DND-41 (cell line): Measurements from ENCODE around the gene UCHL3.

Experiments used
- ATAC-seq: fragments of 200-7000 bp; cut with Tn5 transposase; 3 replicates; pipeline ENCODE4 v1.9.1; 2021; ENCODE audit warnings: low read depth; ENCODE audit not compliant: insufficient read depth
- DNase-seq: peaks from one replicate; pipeline ENCODE4 v3.0.0-alpha.2; 2020
- H2AFZ ChIP-seq: 2 replicates; pipeline ENCODE4 v1.6.0; 2012; ENCODE audit warnings: low read depth, low read length
- H3K27ac ChIP-seq: 2 replicates; pipeline ENCODE4 v1.5.1; 2012; ENCODE audit warnings: low read length, inconsistent platforms
- H3K27me3 ChIP-seq: fragments of 200-600 bp; sonication (generic); 2 replicates; pipeline ENCODE4 v1.6.0; 2012; ENCODE audit warnings: low read length, mild to moderate bottlenecking, inconsistent platforms; ENCODE audit not compliant: insufficient read depth, poor library complexity
- H3K36me3 ChIP-seq: 2 replicates; pipeline ENCODE4 v1.5.1; 2012; ENCODE audit warnings: low read length, inconsistent platforms; ENCODE audit not compliant: insufficient read depth
- H3K4me1 ChIP-seq: 2 replicates; pipeline ENCODE4 v1.5.1; 2012; ENCODE audit warnings: mild to moderate bottlenecking, low read length; ENCODE audit not compliant: insufficient read depth
- H3K4me2 ChIP-seq: 2 replicates; pipeline ENCODE4 v1.6.0; 2012; ENCODE audit warnings: mild to moderate bottlenecking, moderate library complexity, low read length, inconsistent platforms; ENCODE audit not compliant: insufficient read depth
- H3K4me3 ChIP-seq, 2 experiments: fragments of 200-600 bp in 1 of 2; shearing (Covaris generic) in 1 of 2; 2 replicates each; pipeline ENCODE4 v1.5.1; 2012 to 2016; ENCODE audit warnings: inconsistent platforms in 2 of 2, low read length in 2 of 2, mild to moderate bottlenecking in 2 of 2, low read depth in 1 of 2, moderate library complexity in 1 of 2
- H3K79me2 ChIP-seq: 2 replicates; pipeline ENCODE4 v1.6.0; 2012; ENCODE audit warnings: low read length, inconsistent platforms; ENCODE audit not compliant: insufficient read depth
- H3K9ac ChIP-seq: 2 replicates; pipeline ENCODE4 v1.6.0; 2012; ENCODE audit warnings: low read depth, mild to moderate bottlenecking, inconsistent platforms, low read length, moderate library complexity
- H3K9me3 ChIP-seq: 2 replicates; pipeline ENCODE4 v1.5.1; 2012; ENCODE audit warnings: low read length, moderate library complexity, mild to moderate bottlenecking, inconsistent platforms; ENCODE audit not compliant: insufficient read depth, severe bottlenecking
- H4K20me1 ChIP-seq: 2 replicates; pipeline ENCODE4 v1.6.0; 2012; ENCODE audit warnings: low read length; ENCODE audit not compliant: insufficient read depth
- CTCF ChIP-seq: IDR thresholded peaks from 2 replicates; pipeline ENCODE4 v1.5.1; 2012; ENCODE audit warnings: borderline replicate concordance, low read length, moderate library complexity, mild to moderate bottlenecking; ENCODE audit not compliant: poor library complexity, severe bottlenecking; ENCODE audit errors: extremely low read depth
- EZH2 ChIP-seq: IDR thresholded peaks from 3 replicates; pipeline ENCODE4 v1.6.1; 2012; ENCODE audit warnings: borderline replicate concordance, low read depth, mild to moderate bottlenecking, moderate library complexity, low read length, inconsistent platforms; ENCODE audit not compliant: severe bottlenecking

UCHL3 gene

GRCh38 chr13:75635828-75636435 lies 86.3 kb downstream of the UCHL3 start, which contains the start of gene LMO7:
Gene LMO7, plus strand, starts transcription at chr13:75636330. Its CDS starts 328 bp downstream, at chr13:75636658.
- peak within 1 kb of the TSS; percentile 54 for H2AFZ ChIP-seq
- DNase-seq (peak; percentile 47), ATAC-seq (peak; percentile 76)
- no peaks in the 10 kb centered on the region for H3K9me3 ChIP-seq
- no peaks in the 10 kb centered on the region for H3K27me3 ChIP-seq
- peak within 1 kb of the TSS in 1 of 2 experiments; percentile 59; a peak in 2 of 4 replicates for H3K4me3 ChIP-seq
- no peaks in the 10 kb centered on the region for H4K20me1 ChIP-seq
- H3K79me2 ChIP-seq, result no peaks in the 10 kb centered on the region
- peak within 1 kb of the TSS; percentile 45 for H3K9ac ChIP-seq
- peaks cover 14% of the 10 kb centered on the region for H3K4me1 ChIP-seq
- TF ChIP-seq CTCF (no peak), EZH2 (no peak)
- peak within 1 kb of the TSS; percentile 38; the same call in 1 of the 2 replicates for H3K27ac ChIP-seq
- no peaks in the 10 kb centered on the region for H3K36me3 ChIP-seq
- peak within 1 kb of the TSS; percentile 67 for H3K4me2 ChIP-seq

- Histone ChIP-seq H3K79me2 (no peaks in the 10 kb centered on the region), H3K4me3 (peak overlapping the region in 1 of 2 experiments; percentile 59; a peak in 2 of 4 replicates), H4K20me1 (no peaks in the 10 kb centered on the region), H3K4me1 (peaks cover 14% of the 10 kb centered on the region), H3K27me3 (no peaks in the 10 kb centered on the region), H3K9ac (peak overlapping the region; percentile 45), H2AFZ (peak overlapping the region; percentile 54), H3K36me3 (no peaks in the 10 kb centered on the region), H3K27ac (peak overlapping the region; percentile 38; the same call in 1 of the 2 replicates), H3K9me3 (no peaks in the 10 kb centered on the region), H3K4me2 (peak overlapping the region; percentile 67)
- ATAC-seq (peak; percentile 77), DNase-seq (no peak)
- no peak for TF ChIP-seq EZH2
- TF ChIP-seq CTCF, result no peak
Measured at GRCh38 chr13:75636436-75637180, 87.0 kb downstream of the UCHL3 start.

GRCh38 chr13:75637181-75637750 lies 87.7 kb downstream of the UCHL3 start:
- peak overlapping the region; percentile 67 for H3K4me2 ChIP-seq
- H3K79me2 ChIP-seq, result no peaks in the 10 kb centered on the region
- no peaks in the 10 kb centered on the region for H3K27me3 ChIP-seq
- H3K9me3 ChIP-seq, result no peaks in the 10 kb centered on the region
- H3K27ac ChIP-seq, result no peak overlapping the region
- no peak overlapping the region; a peak in 1 of 4 replicates for H3K4me3 ChIP-seq
- TF ChIP-seq EZH2 (no peak), CTCF (no peak)
- H3K4me1 ChIP-seq, result peaks cover 14% of the 10 kb centered on the region
- H3K9ac ChIP-seq, result no peak overlapping the region; the same call in 1 of the 2 replicates
- ATAC-seq (no peak), DNase-seq (no peak)
- H2AFZ ChIP-seq, result no peak overlapping the region
- H4K20me1 ChIP-seq, result no peaks in the 10 kb centered on the region
- H3K36me3 ChIP-seq, result no peaks in the 10 kb centered on the region
